ENCODE data around the gene CNTNAP2. TPM values are rescaled to one million over a fixed set of nuclear protein-coding genes. Genes with fewer than 3 reads are reported as not detected.

CNTNAP2 gene
- total and polyA plus RNA-seq, 8 donors = 0.09 to 1.1 (median 0.38) TPM

DNA sequence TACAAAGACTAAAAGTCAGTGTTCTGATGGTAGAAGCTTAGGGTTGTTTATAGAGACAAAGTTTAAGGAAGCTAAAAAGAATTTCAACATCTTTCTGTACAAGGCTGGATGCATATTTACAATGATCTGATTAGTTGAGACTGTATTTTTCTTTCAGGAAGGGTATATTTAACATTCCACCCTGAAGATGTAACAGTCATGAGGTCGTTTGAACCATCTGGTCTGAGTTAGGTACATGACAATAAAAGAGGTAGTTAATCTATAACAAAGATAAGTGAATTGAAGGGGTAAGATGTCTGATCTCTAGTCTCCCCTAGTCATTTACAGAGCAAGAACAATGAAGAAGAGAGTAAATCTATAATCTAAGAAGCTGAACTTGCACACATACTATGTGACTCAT is 821.2 kb downstream of the CNTNAP2 start:
- TF ChIP-seq, protein P1, sequence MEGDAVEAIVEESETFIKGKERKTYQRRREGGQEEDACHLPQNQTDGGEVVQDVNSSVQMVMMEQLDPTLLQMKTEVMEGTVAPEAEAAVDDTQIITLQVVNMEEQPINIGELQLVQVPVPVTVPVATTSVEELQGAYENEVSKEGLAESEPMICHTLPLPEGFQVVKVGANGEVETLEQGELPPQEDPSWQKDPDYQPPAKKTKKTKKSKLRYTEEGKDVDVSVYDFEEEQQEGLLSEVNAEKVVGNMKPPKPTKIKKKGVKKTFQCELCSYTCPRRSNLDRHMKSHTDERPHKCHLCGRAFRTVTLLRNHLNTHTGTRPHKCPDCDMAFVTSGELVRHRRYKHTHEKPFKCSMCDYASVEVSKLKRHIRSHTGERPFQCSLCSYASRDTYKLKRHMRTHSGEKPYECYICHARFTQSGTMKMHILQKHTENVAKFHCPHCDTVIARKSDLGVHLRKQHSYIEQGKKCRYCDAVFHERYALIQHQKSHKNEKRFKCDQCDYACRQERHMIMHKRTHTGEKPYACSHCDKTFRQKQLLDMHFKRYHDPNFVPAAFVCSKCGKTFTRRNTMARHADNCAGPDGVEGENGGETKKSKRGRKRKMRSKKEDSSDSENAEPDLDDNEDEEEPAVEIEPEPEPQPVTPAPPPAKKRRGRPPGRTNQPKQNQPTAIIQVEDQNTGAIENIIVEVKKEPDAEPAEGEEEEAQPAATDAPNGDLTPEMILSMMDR (IDR thresholded peaks at IDR 0.05) = no peak
- H3K4me1 ChIP-seq = no peaks in the 10 kb centered on the region
- H3K9me3 ChIP-seq = no peaks in the 10 kb centered on the region
- FAIRE-seq = no peak
- no peaks in the 10 kb centered on the region for H3K36me3 ChIP-seq
- 10 to 15% methylated on average over 1 of the region's 1 CpG for whole genome bisulfite sequencing, 2 donors
- no peak overlapping the region for H3K4me3 ChIP-seq
- no peak for ATAC-seq
- H3K27me3 ChIP-seq = no peaks in the 10 kb centered on the region
- intact Hi-C loops (cut with DNase I) = no loop called here
- no peak for DNase-seq
- H3K27ac ChIP-seq = no peak overlapping the region

DNA sequence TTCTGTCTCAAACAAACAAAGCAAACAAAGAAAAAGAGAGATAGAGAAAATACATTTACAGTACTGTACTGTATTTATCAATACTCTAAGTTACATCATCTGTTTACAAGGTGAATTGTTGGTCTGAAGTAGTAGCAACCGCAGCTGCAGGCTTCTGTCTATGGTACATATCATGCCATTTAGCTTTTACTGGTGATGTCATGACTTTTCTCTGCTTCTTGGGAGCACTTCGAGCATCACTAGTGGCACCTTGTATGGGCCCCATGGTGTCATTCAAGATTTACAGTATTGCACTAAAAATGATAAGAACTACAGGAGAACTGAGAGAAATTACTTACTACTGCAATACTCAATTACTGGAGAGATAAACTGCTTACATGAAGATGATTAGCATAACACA is 826.9 kb downstream of the CNTNAP2 start:
- Histone ChIP-seq H3K27ac (no peak overlapping the region), H3K27me3 (no peaks in the 10 kb centered on the region), H3K9me3 (no peaks in the 10 kb centered on the region), H3K4me3 (no peak overlapping the region), H3K4me1 (no peaks in the 10 kb centered on the region), H3K36me3 (no peaks in the 10 kb centered on the region)
- FAIRE-seq = no peak
- whole genome bisulfite sequencing, 2 donors = 77 to 82% methylated on average over 2 of the region's 2 CpGs
- TF ChIP-seq, protein P1 (IDR thresholded peaks at IDR 0.05) = no peak
- no peak for ATAC-seq
- no peak for DNase-seq
- intact Hi-C loops (cut with DNase I) = no loop called here

DNA sequence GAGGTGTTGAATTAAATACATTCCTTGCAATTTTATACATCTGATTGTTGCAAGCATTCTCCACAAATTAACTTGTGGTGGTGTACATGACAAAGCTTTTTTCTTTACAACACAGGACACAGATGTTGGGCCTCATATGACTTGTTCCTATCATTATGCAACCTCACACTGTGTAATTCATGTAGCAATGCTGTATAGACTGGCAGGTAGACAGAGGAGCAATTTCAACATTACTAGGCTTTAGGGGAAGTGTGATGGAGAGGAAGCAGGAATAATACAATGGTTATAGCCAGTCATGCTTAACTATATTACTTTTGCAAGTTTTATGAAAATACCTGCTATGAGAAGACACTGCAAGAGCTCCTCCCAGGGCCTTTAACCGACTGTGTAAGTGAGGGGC is 832.1 kb downstream of the CNTNAP2 start:
- Histone ChIP-seq H3K27me3 (no peaks in the 10 kb centered on the region), H3K4me3 (no peak overlapping the region), H3K9me3 (no peaks in the 10 kb centered on the region), H3K36me3 (no peaks in the 10 kb centered on the region), H3K27ac (no peak overlapping the region), H3K4me1 (no peaks in the 10 kb centered on the region)
- FAIRE-seq (no peak), ATAC-seq (no peak), DNase-seq (no peak)
- intact Hi-C loops (cut with DNase I) = no loop called here
- TF ChIP-seq, protein P1 (IDR thresholded peaks at IDR 0.05) = no peak
- 72 to 73% methylated on average over 1 of the region's 1 CpG for WGBS, 2 donors

DNA sequence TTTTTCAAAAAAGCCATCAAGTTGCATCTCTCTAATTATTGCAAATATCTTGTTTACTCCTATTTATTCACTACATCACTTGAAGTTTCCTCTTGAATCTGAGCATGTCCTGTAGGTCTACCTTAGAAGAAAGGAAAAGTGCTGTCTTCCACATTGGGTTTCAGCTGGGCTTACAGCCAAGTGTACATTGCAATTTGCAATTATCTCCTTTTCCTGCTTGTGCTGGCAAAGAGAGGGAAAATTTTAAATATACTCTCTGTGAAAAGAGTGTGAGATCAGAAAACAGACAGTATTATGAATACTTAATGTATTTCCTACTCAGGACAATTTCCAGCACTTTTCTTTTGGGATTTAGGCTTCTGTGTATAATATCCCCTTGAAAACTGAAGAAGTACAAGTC is 839.7 kb downstream of the CNTNAP2 start:
- H3K4me1 ChIP-seq = no peaks in the 10 kb centered on the region
- no peaks in the 10 kb centered on the region for H3K9me3 ChIP-seq
- DNase-seq (no peak), ATAC-seq (no peak), FAIRE-seq (no peak)
- intact Hi-C loops (cut with DNase I) = no loop called here
- H3K36me3 ChIP-seq = no peaks in the 10 kb centered on the region
- no peak overlapping the region for H3K4me3 ChIP-seq
- no peak overlapping the region for H3K27ac ChIP-seq
- no peaks in the 10 kb centered on the region for H3K27me3 ChIP-seq
- TF ChIP-seq, protein P1 (IDR thresholded peaks at IDR 0.05) = no peak

DNA sequence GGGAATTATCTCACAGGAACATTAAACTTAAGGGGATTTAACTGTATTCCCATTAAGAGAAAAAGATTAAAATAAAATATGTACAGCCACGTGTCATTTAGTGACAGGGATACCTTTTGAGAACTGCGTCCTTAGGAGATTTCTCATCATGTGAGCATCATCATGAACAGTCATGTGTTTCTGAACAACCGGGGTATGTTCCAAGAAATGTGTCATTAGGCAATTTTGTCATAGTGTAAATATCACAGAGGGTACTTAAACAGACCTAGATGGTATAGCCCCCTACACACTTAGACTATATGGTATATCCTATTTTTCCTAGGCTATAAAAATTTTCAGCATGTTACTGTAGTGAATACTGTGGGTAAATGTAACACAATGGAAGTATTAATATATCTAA is 840.3 kb downstream of the CNTNAP2 start:
- no peak for DNase-seq
- no peak for FAIRE-seq
- Histone ChIP-seq H3K9me3 (no peaks in the 10 kb centered on the region), H3K27ac (no peak overlapping the region), H3K36me3 (no peaks in the 10 kb centered on the region), H3K4me3 (no peak overlapping the region), H3K27me3 (no peaks in the 10 kb centered on the region), H3K4me1 (no peaks in the 10 kb centered on the region)
- ATAC-seq = no peak
- TF ChIP-seq, protein P1 (IDR thresholded peaks at IDR 0.05) = no peak
- 75 to 76% methylated on average over 3 of the region's 3 CpGs for WGBS, 2 donors
- intact Hi-C loops (cut with DNase I) = no loop called here
